Calu3 (cell line): ENCODE results near the gene GATAD2B. TPM values are rescaled to one million over a fixed set of nuclear protein-coding genes. Genes with fewer than 3 reads are reported as not detected.
A peak's percentile ranks its signal among the peaks of the same experiment; 100 is the strongest.

Experiments used
- BruUV-seq: library from RNA; stranded (reverse); fragments of 400-500 nt; replicated peaks from 2 replicates; lab custom pipeline; 2021; lab: Mats Ljungman, UMichigan
- CTCF ChIA-PET: fragments of 300-600 bp; sonication (Branson Sonifier 250); formaldehyde crosslinking; loops from one replicate; lab custom pipeline; 2022; ENCODE audit warnings: antibody characterized with exemption; lab: Charles Lee
- DNase-seq: peaks from one replicate; pipeline ENCODE4 v3.0.0; 2022
- H3K27ac Mint-ChIP-seq: one replicate; pipeline ENCODE4 v1.8.0; 2022; ENCODE audit warnings: mixed read lengths; ENCODE audit not compliant: unreplicated experiment
- H3K27me3 Mint-ChIP-seq: one replicate; pipeline ENCODE4 v1.8.0; 2022; ENCODE audit warnings: mixed read lengths; ENCODE audit not compliant: unreplicated experiment
- H3K36me3 Mint-ChIP-seq: one replicate; pipeline ENCODE4 v1.8.0; 2022; ENCODE audit warnings: mild to moderate bottlenecking, moderate library complexity, mixed read lengths; ENCODE audit not compliant: insufficient read depth, unreplicated experiment
- H3K4me1 Mint-ChIP-seq: one replicate; pipeline ENCODE4 v1.8.0; 2022; ENCODE audit warnings: mild to moderate bottlenecking, low read depth, mixed read lengths; ENCODE audit not compliant: unreplicated experiment
- H3K4me3 Mint-ChIP-seq: one replicate; pipeline ENCODE4 v1.8.0; 2022; ENCODE audit warnings: mild to moderate bottlenecking, low read depth, moderate library complexity, mixed read lengths; ENCODE audit not compliant: unreplicated experiment
- H3K9me3 Mint-ChIP-seq: one replicate; pipeline ENCODE4 v1.8.0; 2022; ENCODE audit warnings: low read depth, mixed read lengths; ENCODE audit not compliant: unreplicated experiment
- CTCF ChIP-seq: fragments of 200-600 bp; IDR thresholded peaks from one replicate; pipeline ENCODE4 v1.8.0; 2022; ENCODE audit warnings: antibody characterized with exemption; ENCODE audit not compliant: unreplicated experiment
- intact Hi-C: fragments of 100-400 bp; cut with micrococcal nuclease; formaldehyde crosslinking; loops from one replicate; pipeline ENCODE4 v1.10.0; 2022; ENCODE audit not compliant: unreplicated experiment
- total RNA-seq: library from RNA; stranded (reverse); gene quantifications from 2 replicates; pipeline ENCODE4 v1.2.3, GENCODE V29; 2022

The GATAD2B gene
- total RNA-seq, 1 experiment from 2014 or later = 62.5 TPM

DNA sequence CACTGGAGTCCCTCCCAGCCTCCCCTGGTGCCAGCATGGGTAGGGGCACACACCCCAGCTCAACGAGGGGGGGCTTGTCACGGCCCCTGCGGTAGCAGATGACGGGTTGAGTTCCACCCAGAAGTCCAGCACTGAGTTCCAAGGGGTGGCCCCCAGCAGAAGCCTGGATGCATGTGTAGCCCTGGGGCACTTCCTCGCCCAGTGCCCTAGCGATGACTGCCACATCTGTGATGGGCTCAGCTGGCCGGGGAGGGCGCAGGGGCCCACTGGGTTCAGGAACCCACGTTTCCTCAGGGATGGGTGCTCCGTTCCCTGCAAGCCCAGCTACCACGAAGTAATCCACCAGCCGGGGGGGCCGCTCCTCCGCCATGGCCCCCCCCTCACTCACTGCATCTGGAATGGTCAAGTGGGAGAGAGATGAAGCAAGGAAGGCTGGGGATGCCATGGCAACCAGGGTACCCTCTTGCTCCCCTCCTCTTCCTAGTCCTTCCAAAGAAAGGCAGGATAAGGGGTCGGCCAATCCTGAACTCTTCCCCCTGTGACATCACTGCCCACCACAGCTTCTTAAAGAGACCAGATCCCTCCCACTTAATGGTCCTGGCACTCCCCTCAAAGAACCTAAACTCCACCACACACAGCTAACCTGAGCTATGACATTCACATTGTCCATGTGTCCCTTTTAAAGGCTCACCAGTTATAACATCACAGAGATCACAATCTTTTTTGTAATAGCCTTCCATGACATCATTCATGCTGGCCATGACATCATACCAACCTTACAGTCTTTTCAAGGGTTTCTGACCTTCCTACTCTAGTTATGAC lies 21.4 kb upstream of the GATAD2B start:
- TF ChIP-seq CTCF = no peak
- no TSS peak for BruUV-seq
- intact Hi-C loops = no loop called here
- CTCF ChIA-PET = interaction anchor here (0.6 to 1.2 kb wide), 5 partner anchors 9 to 40 kb away, joined by 3 to 6 read pairs (median 3); partner anchors contain the start of genes CRTC2 and GATAD2B
- H3K9me3 Mint-ChIP-seq = no peaks in the 10 kb centered on the region
- no peak for DNase-seq
- H3K36me3 Mint-ChIP-seq = peaks cover 55% of the 10 kb centered on the region
- peaks cover 17% of the 10 kb centered on the region for H3K4me1 Mint-ChIP-seq
- H3K27me3 Mint-ChIP-seq = no peaks in the 10 kb centered on the region
- peak overlapping the region; percentile 18 for H3K27ac Mint-ChIP-seq
- H3K4me3 Mint-ChIP-seq = peak overlapping the region; percentile 86

- peaks cover 17% of the 10 kb centered on the region for H3K4me1 Mint-ChIP-seq
- no peak for TF ChIP-seq CTCF
- no TSS peak for BruUV-seq
- intact Hi-C loops = no loop called here
- H3K27ac Mint-ChIP-seq = no peak overlapping the region
- no peaks in the 10 kb centered on the region for H3K9me3 Mint-ChIP-seq
- peaks cover 63% of the 10 kb centered on the region for H3K36me3 Mint-ChIP-seq
- no peak overlapping the region for H3K4me3 Mint-ChIP-seq
- DNase-seq = no peak
- no peaks in the 10 kb centered on the region for H3K27me3 Mint-ChIP-seq
- CTCF ChIA-PET = interaction anchor here (0.5 kb wide), 1 partner anchor 259 kb away, joined by 4 read pairs; no protein-coding TSS in a partner anchor
Observed at GRCh38 chr1:153942766-153943549, 20.2 kb upstream of the GATAD2B start.

DNA sequence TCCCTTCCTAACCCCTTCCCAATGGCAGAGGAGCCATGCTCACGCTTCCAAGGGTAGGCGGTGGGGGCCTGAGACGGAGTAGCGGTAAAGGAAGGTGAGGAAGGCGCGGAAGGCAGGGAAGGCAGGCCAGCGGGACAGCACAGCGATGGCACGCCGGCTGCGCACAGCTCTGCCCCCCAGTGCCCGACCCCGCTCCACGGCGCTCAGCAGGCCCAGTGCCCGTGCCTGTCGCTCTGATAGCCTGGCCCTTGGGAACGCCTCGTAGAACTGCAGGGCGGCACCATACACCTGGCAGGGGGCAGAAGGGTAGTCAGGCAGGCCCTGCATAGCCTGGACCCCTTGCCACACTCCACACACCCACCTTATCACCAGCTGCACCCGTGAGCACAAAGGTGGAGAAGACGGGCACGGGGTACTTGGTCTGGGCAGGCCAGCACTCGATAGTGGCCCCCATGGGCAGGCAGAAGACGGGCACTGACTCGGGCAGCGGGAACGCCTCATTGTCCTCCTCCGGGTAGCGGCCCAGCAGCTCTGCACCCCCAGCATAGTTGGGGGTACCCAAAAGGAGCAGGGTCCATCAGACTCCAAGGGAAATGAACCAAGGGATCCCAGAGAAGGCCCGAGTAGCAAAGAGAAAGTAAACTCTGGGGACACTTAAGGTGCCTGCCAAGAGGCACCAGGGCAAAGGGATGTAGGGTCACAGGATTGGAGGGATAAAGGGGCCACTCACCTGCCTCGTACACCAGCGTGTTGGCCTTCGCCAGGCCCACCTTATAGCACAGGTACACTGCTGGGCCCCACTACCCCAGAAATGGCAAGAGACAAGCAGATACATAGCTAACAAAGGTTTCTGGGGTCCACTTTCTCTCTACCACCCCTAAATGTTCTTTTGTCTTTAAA lies 19.3 kb upstream of the GATAD2B start:
- intact Hi-C loops = no loop called here
- no peaks in the 10 kb centered on the region for H3K27me3 Mint-ChIP-seq
- H3K9me3 Mint-ChIP-seq = no peaks in the 10 kb centered on the region
- no peak overlapping the region for H3K4me3 Mint-ChIP-seq
- peaks cover 68% of the 10 kb centered on the region for H3K36me3 Mint-ChIP-seq
- BruUV-seq = no TSS peak
- H3K4me1 Mint-ChIP-seq = peaks cover 15% of the 10 kb centered on the region
- CTCF ChIA-PET = no interaction called here
- no peak for TF ChIP-seq CTCF
- no peak for DNase-seq
- H3K27ac Mint-ChIP-seq = no peak overlapping the region

- DNase-seq = no peak
- H3K4me3 Mint-ChIP-seq = no peak overlapping the region
- H3K9me3 Mint-ChIP-seq = no peaks in the 10 kb centered on the region
- TF ChIP-seq CTCF = no peak
- H3K27ac Mint-ChIP-seq = no peak overlapping the region
- intact Hi-C loops = no loop called here
- H3K4me1 Mint-ChIP-seq = peaks cover 8% of the 10 kb centered on the region
- CTCF ChIA-PET = interaction anchor here (0.6 kb wide), 1 partner anchor 120 kb away, joined by 3 read pairs; no protein-coding TSS in a partner anchor
- peaks cover 61% of the 10 kb centered on the region for H3K36me3 Mint-ChIP-seq
- H3K27me3 Mint-ChIP-seq = no peaks in the 10 kb centered on the region
- BruUV-seq = no TSS peak
Observed at GRCh38 chr1:153940756-153941155, 18.0 kb upstream of the GATAD2B start.
